Measurements from ENCODE around the gene UBASH3B.

Gene UBASH3B

GRCh38 chr11:122778148-122778547, 122.6 kb downstream of the UBASH3B start:
- in situ Hi-C loops (cut with MboI; ENCODE audit: low sequenced_read_pairs, unreplicated experiment) = no loop called here
- no peak for TF ChIP-seq CTCF (IDR thresholded peaks at IDR 0.05; ENCODE audit: borderline replicate concordance, control extremely low read depth, extremely low read depth, insufficient read depth, missing control alignments)
- DNase-seq (ENCODE audit: low spot score) = no peak

- TF ChIP-seq CTCF (IDR thresholded peaks at IDR 0.05; ENCODE audit: borderline replicate concordance, control extremely low read depth, extremely low read depth, insufficient read depth, missing control alignments) = no peak
- DNase-seq (ENCODE audit: low spot score) = no peak
- in situ Hi-C loops (cut with MboI; ENCODE audit: low sequenced_read_pairs, unreplicated experiment) = no loop called here
Observed at GRCh38 chr11:122779047-122779629, 123.6 kb downstream of the UBASH3B start.

GRCh38 chr11:122780296-122780949, 124.9 kb downstream of the UBASH3B start:
- no peak for DNase-seq (ENCODE audit: low spot score)
- in situ Hi-C loops (cut with MboI; ENCODE audit: low sequenced_read_pairs, unreplicated experiment) = no loop called here
- TF ChIP-seq CTCF (IDR thresholded peaks at IDR 0.05; ENCODE audit: borderline replicate concordance, control extremely low read depth, extremely low read depth, insufficient read depth, missing control alignments) = no peak

- in situ Hi-C loops (cut with MboI; ENCODE audit: low sequenced_read_pairs, unreplicated experiment) = no loop called here
Observed at GRCh38 chr11:122781378-122782195, 126.1 kb downstream of the UBASH3B start.

GRCh38 chr11:122782222-122782621, 126.7 kb downstream of the UBASH3B start:
- in situ Hi-C loops (cut with MboI; ENCODE audit: low sequenced_read_pairs, unreplicated experiment) = no loop called here
- DNase-seq (ENCODE audit: low spot score) = no peak
- no peak for TF ChIP-seq CTCF (IDR thresholded peaks at IDR 0.05; ENCODE audit: borderline replicate concordance, control extremely low read depth, extremely low read depth, insufficient read depth, missing control alignments)

More at GRCh38 chr11:122781378-122782195, 126.1 kb downstream of the UBASH3B start:
- peak; percentile 80 for DNase-seq (ENCODE audit: low spot score)
- peak; percentile 77 for TF ChIP-seq CTCF (IDR thresholded peaks at IDR 0.05; ENCODE audit: borderline replicate concordance, control extremely low read depth, extremely low read depth, insufficient read depth, missing control alignments)

GRCh38 chr11:122784325-122784955, 128.9 kb downstream of the UBASH3B start:
- DNase-seq (ENCODE audit: low spot score) = no peak
- in situ Hi-C loops (cut with MboI; ENCODE audit: low sequenced_read_pairs, unreplicated experiment) = no loop called here
- TF ChIP-seq CTCF (IDR thresholded peaks at IDR 0.05; ENCODE audit: borderline replicate concordance, control extremely low read depth, extremely low read depth, insufficient read depth, missing control alignments) = no peak

All from GM13976 (cell line).